ENCODE measurements around the gene SUGCT.
A peak's percentile ranks its signal among the peaks of the same experiment; 100 is the strongest.

Gene SUGCT

DNA sequence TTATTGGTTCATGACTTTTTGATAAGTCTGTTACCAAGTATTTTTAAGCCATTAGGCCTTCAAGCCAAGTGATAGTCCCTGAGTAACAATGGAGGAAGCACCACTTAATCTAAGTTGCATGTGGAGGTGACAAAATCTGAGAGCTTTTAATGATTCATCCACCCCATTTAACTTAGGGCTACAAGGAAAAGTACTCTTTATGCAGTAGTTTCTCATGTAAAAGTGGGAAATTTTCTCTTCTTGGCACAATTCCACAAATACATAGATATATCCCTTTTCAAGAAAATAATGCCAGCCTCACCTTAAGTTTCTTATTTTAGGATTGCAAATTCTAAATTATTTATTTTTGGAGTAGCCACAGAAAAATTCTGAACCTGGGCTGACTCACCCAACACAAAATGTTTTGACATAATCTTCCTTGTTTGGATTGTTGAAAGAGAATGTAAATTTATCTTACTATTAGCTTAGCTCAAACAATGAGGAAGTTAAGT, 85.7 kb downstream of the SUGCT start:
- H3K9me3 ChIP-seq (ENCODE audit: low read depth, low read length), result no peaks in the 10 kb centered on the region
- TF ChIP-seq FOXP2 (optimal IDR thresholded peaks at IDR 0.05; ENCODE audit: control extremely low read depth, extremely low read length, insufficient read depth) (no peak), EZH2 (IDR thresholded peaks at IDR 0.05) (no peak), POLR2AphosphoS5 (IDR thresholded peaks at IDR 0.05; ENCODE audit: borderline replicate concordance, low read depth, low read length) (no peak)
- H3K27ac ChIP-seq, result no peak overlapping the region
- no peak for DNase-seq (ENCODE audit: low read depth, low spot score)
- H3K9ac ChIP-seq (ENCODE audit: insufficient read length), result no peak overlapping the region
- no peak overlapping the region for H3K4me3 ChIP-seq
- no peaks in the 10 kb centered on the region for H3K36me3 ChIP-seq (ENCODE audit: insufficient read depth, low read length)

DNA sequence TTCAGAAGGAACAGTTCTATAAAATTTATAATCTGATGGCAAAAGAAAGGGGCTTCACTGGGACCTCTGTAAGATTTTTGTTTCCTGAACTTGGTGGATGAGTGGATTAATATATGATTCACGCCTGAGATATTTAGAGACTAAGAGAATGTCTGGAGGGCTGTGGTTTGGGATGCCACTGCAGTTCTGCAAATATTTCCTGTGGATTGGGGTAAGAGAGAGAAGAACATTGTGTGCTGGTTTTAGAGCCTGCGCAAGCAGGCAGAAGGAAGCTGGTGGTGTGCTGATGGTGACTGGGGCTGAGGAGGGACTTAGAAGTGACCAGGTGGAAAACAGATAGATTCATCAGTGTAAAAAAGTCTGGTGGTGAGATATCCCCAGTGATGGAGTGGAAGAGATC, 87.0 kb downstream of the SUGCT start:
- no peak for DNase-seq (ENCODE audit: low read depth, low spot score)
- no peak overlapping the region for H3K9ac ChIP-seq (ENCODE audit: insufficient read length)
- H3K27ac ChIP-seq, result no peak overlapping the region
- H3K4me3 ChIP-seq, result no peak overlapping the region
- no peaks in the 10 kb centered on the region for H3K36me3 ChIP-seq (ENCODE audit: insufficient read depth, low read length)
- H3K9me3 ChIP-seq (ENCODE audit: low read depth, low read length), result no peaks in the 10 kb centered on the region
- TF ChIP-seq EZH2 (IDR thresholded peaks at IDR 0.05) (no peak), POLR2AphosphoS5 (IDR thresholded peaks at IDR 0.05; ENCODE audit: borderline replicate concordance, low read depth, low read length) (no peak), FOXP2 (optimal IDR thresholded peaks at IDR 0.05; ENCODE audit: control extremely low read depth, extremely low read length, insufficient read depth) (no peak)

DNA sequence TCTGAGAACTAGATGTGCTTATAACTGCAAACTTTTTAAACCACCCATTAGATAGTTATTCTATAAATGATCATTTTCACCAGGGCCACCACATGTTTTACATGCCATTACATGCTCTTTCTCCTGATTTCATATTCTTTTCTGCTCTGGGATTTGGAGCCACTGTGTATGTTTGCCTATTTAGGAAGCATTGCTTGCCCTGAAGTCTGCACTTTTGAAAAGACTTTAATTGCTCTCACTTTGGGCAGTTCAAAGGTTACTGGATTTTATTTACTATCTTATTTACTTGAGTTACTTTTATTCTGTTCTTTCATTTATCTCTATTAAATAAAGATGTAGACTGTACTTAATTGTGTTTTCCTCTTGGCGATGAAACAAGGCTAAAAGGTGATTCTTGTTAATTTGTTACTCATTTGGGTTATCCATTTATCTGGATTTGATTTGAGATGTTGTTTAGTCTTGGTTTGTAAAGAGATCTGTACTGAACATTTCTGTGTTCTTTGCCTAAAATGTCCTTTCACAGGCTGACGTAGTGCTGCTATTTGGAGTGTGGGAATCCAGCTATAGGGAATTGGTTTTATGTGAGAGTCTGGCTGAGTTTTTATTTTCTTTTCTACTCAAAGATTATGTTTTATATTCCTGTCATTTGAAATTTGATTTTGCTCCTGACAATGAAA, 88.8 kb downstream of the SUGCT start:
- Histone ChIP-seq H3K9me3 (ENCODE audit: low read depth, low read length) (no peaks in the 10 kb centered on the region), H3K36me3 (ENCODE audit: insufficient read depth, low read length) (no peaks in the 10 kb centered on the region), H3K27ac (no peak overlapping the region), H3K4me3 (no peak overlapping the region), H3K9ac (ENCODE audit: insufficient read length) (no peak overlapping the region)
- no peak for DNase-seq (ENCODE audit: low read depth, low spot score)
- TF ChIP-seq FOXP2 (optimal IDR thresholded peaks at IDR 0.05; ENCODE audit: control extremely low read depth, extremely low read length, insufficient read depth) (no peak), POLR2AphosphoS5 (IDR thresholded peaks at IDR 0.05; ENCODE audit: borderline replicate concordance, low read depth, low read length) (no peak), EZH2 (IDR thresholded peaks at IDR 0.05) (no peak)

DNA sequence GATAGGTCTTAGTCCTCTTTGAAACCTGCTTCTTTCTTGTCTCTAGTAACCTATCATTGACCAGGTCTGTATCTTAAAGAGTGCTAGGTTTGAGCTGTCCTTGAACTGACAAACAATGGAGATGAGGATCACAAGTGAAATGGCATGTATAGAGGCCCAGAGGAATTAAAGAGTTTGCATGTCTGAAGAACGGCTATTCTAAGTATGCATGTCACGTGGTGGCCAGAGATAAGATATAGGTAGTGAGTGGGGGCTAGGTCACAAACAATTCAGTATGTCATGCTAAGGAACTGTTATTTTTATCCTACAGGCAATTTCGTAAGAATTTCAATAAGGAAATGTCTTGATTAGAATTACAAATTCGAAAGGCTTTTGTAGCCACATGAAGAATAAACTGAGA, 95.3 kb downstream of the SUGCT start:
- Histone ChIP-seq H3K36me3 (ENCODE audit: insufficient read depth, low read length) (no peaks in the 10 kb centered on the region), H3K4me3 (no peak overlapping the region), H3K9ac (ENCODE audit: insufficient read length) (no peak overlapping the region), H3K9me3 (ENCODE audit: low read depth, low read length) (no peaks in the 10 kb centered on the region), H3K27ac (no peak overlapping the region)
- TF ChIP-seq POLR2AphosphoS5 (IDR thresholded peaks at IDR 0.05; ENCODE audit: borderline replicate concordance, low read depth, low read length) (no peak), EZH2 (IDR thresholded peaks at IDR 0.05) (no peak), FOXP2 (optimal IDR thresholded peaks at IDR 0.05; ENCODE audit: control extremely low read depth, extremely low read length, insufficient read depth) (no peak)
- DNase-seq (ENCODE audit: low read depth, low spot score), result no peak

DNA sequence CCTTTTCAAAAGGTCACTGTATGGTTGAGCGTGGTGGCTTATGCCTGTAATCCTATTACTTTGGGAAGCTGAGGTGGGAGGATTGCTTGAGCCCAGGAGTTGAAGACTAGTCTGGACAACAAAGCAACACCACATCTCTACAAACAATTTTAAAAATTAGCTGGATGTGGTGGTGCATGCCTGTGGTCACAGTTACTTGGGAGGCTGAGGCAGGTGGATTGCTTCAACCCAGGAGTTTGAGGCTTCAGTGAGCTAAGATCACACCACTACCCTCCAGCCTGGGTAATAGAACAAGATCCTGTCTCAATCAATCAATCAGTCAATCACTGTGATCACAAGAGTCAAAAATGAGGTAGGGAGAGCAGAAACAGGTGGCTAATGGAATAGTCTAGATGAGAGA, 97.0 kb downstream of the SUGCT start:
- no peak for TF ChIP-seq EZH2 (IDR thresholded peaks at IDR 0.05)
- no peak for TF ChIP-seq POLR2AphosphoS5 (IDR thresholded peaks at IDR 0.05; ENCODE audit: borderline replicate concordance, low read depth, low read length)
- TF ChIP-seq FOXP2 (optimal IDR thresholded peaks at IDR 0.05; ENCODE audit: control extremely low read depth, extremely low read length, insufficient read depth), result no peak
- H3K27ac ChIP-seq, result no peak overlapping the region

DNA sequence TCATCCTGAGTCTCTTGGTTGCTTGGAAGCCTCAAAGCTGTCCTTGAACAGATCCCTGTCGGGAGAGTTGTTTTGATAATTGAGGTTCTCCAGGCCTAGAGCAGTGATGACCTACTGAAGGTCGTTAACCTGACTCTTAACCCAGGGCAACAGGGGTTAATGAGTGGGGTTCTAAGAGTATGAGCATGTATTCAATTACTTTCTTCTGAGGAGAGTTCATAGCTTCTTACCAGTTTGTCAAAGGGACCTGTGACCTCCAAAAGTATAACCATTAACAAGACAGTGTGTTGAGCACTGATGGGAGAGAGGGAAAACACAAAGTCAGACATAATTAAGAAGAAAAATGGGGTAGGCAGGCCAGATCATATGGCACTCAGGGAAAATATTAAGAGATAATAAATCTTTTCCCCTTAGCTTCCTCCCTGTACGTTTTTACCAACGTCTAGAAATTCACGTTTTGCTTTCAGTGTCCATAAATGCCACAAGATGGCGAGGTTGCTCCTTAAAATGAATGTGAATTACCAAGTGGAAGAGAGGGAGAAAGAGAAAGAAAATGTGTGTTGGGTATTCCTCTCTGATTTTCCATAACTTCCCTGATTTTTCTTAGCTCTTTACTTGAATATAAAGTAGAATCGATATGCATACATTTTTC, 97.6 kb downstream of the SUGCT start:
- Histone ChIP-seq H3K27ac (no peak overlapping the region), H3K9ac (ENCODE audit: insufficient read length) (no peak overlapping the region), H3K4me3 (no peak overlapping the region), H3K36me3 (ENCODE audit: insufficient read depth, low read length) (no peaks in the 10 kb centered on the region), H3K9me3 (ENCODE audit: low read depth, low read length) (no peaks in the 10 kb centered on the region)
- TF ChIP-seq POLR2AphosphoS5 (IDR thresholded peaks at IDR 0.05; ENCODE audit: borderline replicate concordance, low read depth, low read length), result no peak
- TF ChIP-seq EZH2 (IDR thresholded peaks at IDR 0.05), result no peak
- no peak for TF ChIP-seq FOXP2 (optimal IDR thresholded peaks at IDR 0.05; ENCODE audit: control extremely low read depth, extremely low read length, insufficient read depth)
- DNase-seq (ENCODE audit: low read depth, low spot score), result peak; percentile 34

More for the DNA sequence above, 97.0 kb downstream of the SUGCT start:
- no peak overlapping the region for H3K9ac ChIP-seq (ENCODE audit: insufficient read length)
- H3K9me3 ChIP-seq (ENCODE audit: low read depth, low read length), result no peaks in the 10 kb centered on the region
- no peak for DNase-seq (ENCODE audit: low read depth, low spot score)
- H3K4me3 ChIP-seq, result no peak overlapping the region
- no peaks in the 10 kb centered on the region for H3K36me3 ChIP-seq (ENCODE audit: insufficient read depth, low read length)

DNA sequence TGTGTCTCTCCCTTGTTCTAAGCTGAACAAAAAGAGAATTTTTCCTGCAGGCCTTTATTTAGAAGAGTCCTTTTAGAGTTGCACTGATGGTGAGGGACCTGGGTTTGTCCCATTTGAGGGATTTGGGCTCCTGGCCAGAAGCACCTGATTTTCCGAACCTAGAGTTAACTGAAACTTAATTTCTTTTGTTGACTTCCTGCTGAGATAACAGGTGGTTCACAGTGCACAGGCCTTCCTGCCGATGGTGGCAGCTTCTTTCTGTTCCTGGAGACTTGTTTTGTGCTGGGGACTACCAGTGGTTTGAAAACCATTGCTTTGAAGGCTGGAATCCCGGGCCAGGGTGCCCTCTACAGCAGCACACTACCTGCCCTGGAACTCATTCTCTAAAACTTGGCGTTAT, 99.2 kb downstream of the SUGCT start:
- H3K36me3 ChIP-seq (ENCODE audit: insufficient read depth, low read length), result no peaks in the 10 kb centered on the region
- no peak overlapping the region for H3K9ac ChIP-seq (ENCODE audit: insufficient read length)
- no peak overlapping the region for H3K4me3 ChIP-seq
- H3K9me3 ChIP-seq (ENCODE audit: low read depth, low read length), result no peaks in the 10 kb centered on the region
- no peak overlapping the region for H3K27ac ChIP-seq
- DNase-seq (ENCODE audit: low read depth, low spot score), result no peak
- TF ChIP-seq POLR2AphosphoS5 (IDR thresholded peaks at IDR 0.05; ENCODE audit: borderline replicate concordance, low read depth, low read length) (no peak), FOXP2 (optimal IDR thresholded peaks at IDR 0.05; ENCODE audit: control extremely low read depth, extremely low read length, insufficient read depth) (no peak), EZH2 (IDR thresholded peaks at IDR 0.05) (no peak)

DNA sequence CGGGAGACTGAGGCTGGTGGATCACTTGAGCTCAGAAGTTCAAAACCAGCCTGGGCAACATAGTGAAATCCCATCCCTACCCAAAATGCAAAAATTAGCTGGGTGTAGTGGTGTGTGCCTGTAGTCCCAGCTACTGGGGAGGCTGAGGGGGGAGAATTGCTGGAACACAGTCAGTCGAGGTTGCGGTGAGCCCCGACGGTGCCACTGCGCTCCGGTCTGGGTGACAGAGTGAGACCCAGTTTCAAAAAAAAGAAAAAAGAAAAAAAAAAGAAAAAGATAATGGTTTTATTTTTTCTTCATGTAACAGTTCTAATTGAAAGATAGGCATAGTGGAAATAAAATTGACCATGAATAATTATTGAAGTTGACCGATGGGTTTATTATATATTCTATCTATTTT, 99.9 kb downstream of the SUGCT start:
- Histone ChIP-seq H3K27ac (no peak overlapping the region), H3K9me3 (ENCODE audit: low read depth, low read length) (no peaks in the 10 kb centered on the region), H3K9ac (ENCODE audit: insufficient read length) (no peak overlapping the region), H3K36me3 (ENCODE audit: insufficient read depth, low read length) (no peaks in the 10 kb centered on the region), H3K4me3 (no peak overlapping the region)
- TF ChIP-seq FOXP2 (optimal IDR thresholded peaks at IDR 0.05; ENCODE audit: control extremely low read depth, extremely low read length, insufficient read depth) (no peak), EZH2 (IDR thresholded peaks at IDR 0.05) (no peak), POLR2AphosphoS5 (IDR thresholded peaks at IDR 0.05; ENCODE audit: borderline replicate concordance, low read depth, low read length) (no peak)
- no peak for DNase-seq (ENCODE audit: low read depth, low spot score)

Data from SK-N-MC (cell line).